Ascending aorta (tissue), 2 donors: Measurements from ENCODE around the gene ARHGEF7. TPM values are rescaled to one million over a fixed set of nuclear protein-coding genes. Genes with fewer than 3 reads are reported as not detected.
A peak's percentile ranks its signal among the peaks of the same experiment; 100 is the strongest.

Source experiments
- DNase-seq, 2 donors: peaks; one replicate each; pipeline ENCODE4 v3.0.0-alpha.2; 2019; ENCODE audit warnings: low spot score in 2 of 2
- H3K27ac ChIP-seq, 2 donors: fragments of 200-600 bp; sonication (generic); one replicate each; pipeline ENCODE4 v1.5.1; 2016 to 2017; ENCODE audit warnings: mild to moderate bottlenecking in 1 of 2
- H3K27me3 ChIP-seq: fragments of 200-600 bp; sonication (generic); one replicate; pipeline ENCODE4 v1.5.1; 2017
- H3K36me3 ChIP-seq, 2 donors: fragments of 200-600 bp; sonication (generic); one replicate each; pipeline ENCODE4 v1.5.1; 2016
- H3K4me1 ChIP-seq, 2 donors: fragments of 200-600 bp; sonication (generic); one replicate each; pipeline ENCODE4 v1.5.1; 2016 to 2017; ENCODE audit warnings: mild to moderate bottlenecking in 1 of 2
- H3K4me3 ChIP-seq, 2 donors: fragments of 200-600 bp; sonication (generic); one replicate each; pipeline ENCODE4 v1.5.1; 2016 to 2017; ENCODE audit warnings: mild to moderate bottlenecking in 1 of 2
- H3K9me3 ChIP-seq, 2 donors: fragments of 200-600 bp; sonication (generic); one replicate each; pipeline ENCODE4 v1.5.1; 2016
- intact Hi-C: fragments of 100-400 bp; cut with DNase I; formaldehyde crosslinking; loops from one replicate; pipeline ENCODE4 v1.15.1; 2023
- total RNA-seq: library from RNA; depleted of rRNA; stranded (reverse); fragments of >200 nt; gene quantifications from one replicate; pipeline ENCODE4 v1.1.0, GENCODE V29; 2016
- TF ChIP-seq, protein P1 (sequence below), 3 experiments: fragments of 200-600 bp in 2 of 3; fragments of 450-650 bp in 1 of 3; sonication (generic) in 2 of 3; IDR thresholded peaks; one replicate each; pipeline ENCODE4 v1.5.1; 2016 to 2019; ENCODE audit warnings: antibody characterized with exemption in 3 of 3, mild to moderate bottlenecking in 1 of 3, moderate library complexity in 1 of 3

The ARHGEF7 gene
- total RNA-seq, 1 donor from 2014 or later: 32.2 TPM

DNA sequence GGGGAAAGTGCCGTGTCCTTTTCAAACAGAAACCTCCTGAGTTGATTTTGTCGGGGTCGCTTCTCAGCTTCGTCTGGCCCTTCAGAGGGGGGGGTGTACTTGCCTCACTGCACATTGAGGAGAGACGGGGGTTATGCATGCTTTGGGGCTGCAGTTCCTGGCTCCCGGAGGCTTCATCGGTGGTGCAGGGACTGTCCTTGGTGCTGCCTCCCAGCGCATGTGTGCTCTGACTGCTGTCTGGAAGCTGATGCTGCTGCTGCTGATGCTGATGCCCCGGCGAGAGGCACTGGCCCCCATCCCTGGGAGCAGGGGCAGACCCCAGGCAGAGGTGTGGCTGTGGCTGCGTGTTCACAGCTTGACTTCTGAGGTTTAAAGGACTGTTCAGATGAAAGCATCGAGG, 91.0 kb downstream of the ARHGEF7 start:
- H3K9me3 ChIP-seq: no peaks in the 10 kb centered on the region
- no peak overlapping the region for H3K27ac ChIP-seq
- no peaks in the 10 kb centered on the region for H3K27me3 ChIP-seq
- intact Hi-C loops: no loop called here
- TF ChIP-seq, protein P1, sequence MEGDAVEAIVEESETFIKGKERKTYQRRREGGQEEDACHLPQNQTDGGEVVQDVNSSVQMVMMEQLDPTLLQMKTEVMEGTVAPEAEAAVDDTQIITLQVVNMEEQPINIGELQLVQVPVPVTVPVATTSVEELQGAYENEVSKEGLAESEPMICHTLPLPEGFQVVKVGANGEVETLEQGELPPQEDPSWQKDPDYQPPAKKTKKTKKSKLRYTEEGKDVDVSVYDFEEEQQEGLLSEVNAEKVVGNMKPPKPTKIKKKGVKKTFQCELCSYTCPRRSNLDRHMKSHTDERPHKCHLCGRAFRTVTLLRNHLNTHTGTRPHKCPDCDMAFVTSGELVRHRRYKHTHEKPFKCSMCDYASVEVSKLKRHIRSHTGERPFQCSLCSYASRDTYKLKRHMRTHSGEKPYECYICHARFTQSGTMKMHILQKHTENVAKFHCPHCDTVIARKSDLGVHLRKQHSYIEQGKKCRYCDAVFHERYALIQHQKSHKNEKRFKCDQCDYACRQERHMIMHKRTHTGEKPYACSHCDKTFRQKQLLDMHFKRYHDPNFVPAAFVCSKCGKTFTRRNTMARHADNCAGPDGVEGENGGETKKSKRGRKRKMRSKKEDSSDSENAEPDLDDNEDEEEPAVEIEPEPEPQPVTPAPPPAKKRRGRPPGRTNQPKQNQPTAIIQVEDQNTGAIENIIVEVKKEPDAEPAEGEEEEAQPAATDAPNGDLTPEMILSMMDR (IDR thresholded peaks at IDR 0.05): no peak
- no peaks in the 10 kb centered on the region for H3K36me3 ChIP-seq
- H3K4me1 ChIP-seq: peaks cover 19 to 79% of the 10 kb centered on the region in 2 donors
- no peak overlapping the region for H3K4me3 ChIP-seq
- no peak for DNase-seq

DNA sequence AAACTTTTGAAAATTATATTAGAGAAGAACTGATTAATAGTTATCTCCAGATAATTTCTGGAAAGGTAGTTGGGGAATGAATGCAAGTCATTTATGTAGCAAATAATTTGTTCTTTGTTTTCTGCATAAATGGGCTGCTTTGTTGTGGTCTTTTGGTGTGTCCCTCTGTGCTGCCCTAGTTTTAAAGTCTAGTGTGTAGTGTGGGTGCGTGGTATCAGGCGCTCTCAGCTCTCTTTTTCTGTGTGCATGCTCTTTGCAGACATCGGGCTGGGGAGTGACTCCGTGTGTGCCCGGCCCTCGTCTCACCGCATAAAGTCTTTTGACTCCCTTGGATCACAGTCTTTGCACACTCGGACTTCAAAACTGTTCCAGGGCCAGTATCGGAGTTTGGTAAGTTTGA, 94.5 kb downstream of the ARHGEF7 start:
- peak overlapping the region; percentile 29 to 39 for H3K27ac ChIP-seq
- DNase-seq: no peak
- TF ChIP-seq, protein P1 (IDR thresholded peaks at IDR 0.05): no peak
- H3K4me1 ChIP-seq: peaks cover 4 to 68% of the 10 kb centered on the region in 2 donors
- H3K4me3 ChIP-seq: no peak overlapping the region
- no peaks in the 10 kb centered on the region for H3K27me3 ChIP-seq
- H3K36me3 ChIP-seq: no peaks in the 10 kb centered on the region
- no peaks in the 10 kb centered on the region for H3K9me3 ChIP-seq
- intact Hi-C loops: loop anchor here (5.0 to 10.0 kb wide), 2 partner anchors 292 to 495 kb away; partner anchors contain the start of genes ANKRD10 and ING1

DNA sequence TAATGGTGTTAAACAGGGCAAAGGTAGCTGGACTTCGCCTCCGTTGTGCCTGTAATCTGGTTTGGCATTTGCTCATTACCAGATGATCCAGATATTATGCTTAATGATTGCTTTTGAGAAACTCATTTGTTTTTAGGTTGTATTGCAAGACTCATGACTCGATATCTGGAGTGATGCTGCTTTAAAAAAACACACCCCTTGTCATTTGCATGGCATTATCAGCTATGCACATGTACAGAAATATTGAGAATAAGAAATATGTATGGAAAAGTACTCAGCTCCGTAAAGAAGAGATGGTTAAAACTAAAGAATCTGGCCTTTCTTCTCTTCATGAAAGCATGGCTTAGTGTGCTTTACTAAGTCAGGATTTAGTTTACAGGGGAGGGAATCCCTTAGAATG, 95.0 kb downstream of the ARHGEF7 start:
- intact Hi-C loops: loop anchor here (5.0 to 10.0 kb wide), 2 partner anchors 293 to 495 kb away; partner anchors contain the start of genes ANKRD10 and ING1
- Histone ChIP-seq H3K4me1 (peaks cover 4 to 63% of the 10 kb centered on the region in 2 donors), H3K27me3 (no peaks in the 10 kb centered on the region), H3K27ac (peak overlapping the region; percentile 29 to 39), H3K36me3 (no peaks in the 10 kb centered on the region), H3K4me3 (peak overlapping the region in 1 of 2 donors; percentile 32), H3K9me3 (no peaks in the 10 kb centered on the region)
- no peak for DNase-seq
- TF ChIP-seq, protein P1 (IDR thresholded peaks at IDR 0.05): no peak

DNA sequence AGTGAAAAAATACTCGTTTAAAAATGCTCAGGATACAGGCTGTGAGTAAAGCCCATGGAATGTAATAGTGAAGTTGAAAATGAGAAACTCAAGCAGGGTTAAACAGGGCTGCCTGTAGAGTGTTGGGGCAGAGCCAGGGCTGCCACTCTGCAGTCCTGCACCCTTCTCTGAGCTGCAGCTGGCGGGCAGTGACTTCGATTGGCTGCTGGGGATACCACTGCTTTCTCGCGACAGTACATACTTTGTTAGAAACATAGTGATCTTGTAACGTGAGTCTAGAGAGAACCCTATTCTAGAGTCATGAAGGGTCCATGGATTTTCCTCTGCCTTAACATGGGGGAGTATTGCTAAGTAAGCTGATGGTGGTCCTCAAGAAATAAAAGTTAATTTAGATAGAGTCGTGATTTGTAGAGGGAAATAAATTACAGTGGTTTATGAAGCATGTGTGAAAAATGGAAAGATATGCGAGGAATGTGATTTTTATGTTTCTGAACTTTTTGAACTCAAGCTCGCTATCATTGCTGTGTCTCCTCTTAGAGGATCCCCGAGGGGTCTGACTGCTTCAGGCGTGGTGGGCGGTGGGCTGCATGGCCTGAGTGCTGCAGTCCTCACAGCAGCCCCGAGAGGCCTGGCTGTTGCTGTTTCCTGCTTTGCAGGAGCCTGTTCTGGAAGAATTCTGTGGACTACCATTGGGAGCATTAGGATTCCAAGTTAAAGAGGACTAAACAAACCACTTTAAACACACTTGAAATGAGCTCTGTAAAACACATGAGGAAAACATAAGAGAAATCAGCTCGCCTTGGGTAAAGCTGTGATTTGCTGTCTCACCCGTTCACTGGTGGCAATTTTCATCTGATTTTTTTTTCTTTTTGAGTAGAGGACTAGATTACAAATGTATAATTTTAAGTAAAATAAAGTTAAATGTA, 95.7 kb downstream of the ARHGEF7 start:
- Histone ChIP-seq H3K4me3 (peak overlapping the region in 1 of 2 donors; percentile 32), H3K27ac (peak overlapping the region; percentile 60 to 61), H3K9me3 (no peaks in the 10 kb centered on the region), H3K27me3 (no peaks in the 10 kb centered on the region), H3K4me1 (peaks cover 4 to 63% of the 10 kb centered on the region in 2 donors), H3K36me3 (no peaks in the 10 kb centered on the region)
- peak in 1 of 2 donors; percentile 76 for DNase-seq
- TF ChIP-seq, protein P1 (IDR thresholded peaks at IDR 0.05): no peak
- intact Hi-C loops: loop anchor here (5.0 to 10.0 kb wide), 2 partner anchors 294 to 496 kb away; partner anchors contain the start of genes ANKRD10 and ING1

DNA sequence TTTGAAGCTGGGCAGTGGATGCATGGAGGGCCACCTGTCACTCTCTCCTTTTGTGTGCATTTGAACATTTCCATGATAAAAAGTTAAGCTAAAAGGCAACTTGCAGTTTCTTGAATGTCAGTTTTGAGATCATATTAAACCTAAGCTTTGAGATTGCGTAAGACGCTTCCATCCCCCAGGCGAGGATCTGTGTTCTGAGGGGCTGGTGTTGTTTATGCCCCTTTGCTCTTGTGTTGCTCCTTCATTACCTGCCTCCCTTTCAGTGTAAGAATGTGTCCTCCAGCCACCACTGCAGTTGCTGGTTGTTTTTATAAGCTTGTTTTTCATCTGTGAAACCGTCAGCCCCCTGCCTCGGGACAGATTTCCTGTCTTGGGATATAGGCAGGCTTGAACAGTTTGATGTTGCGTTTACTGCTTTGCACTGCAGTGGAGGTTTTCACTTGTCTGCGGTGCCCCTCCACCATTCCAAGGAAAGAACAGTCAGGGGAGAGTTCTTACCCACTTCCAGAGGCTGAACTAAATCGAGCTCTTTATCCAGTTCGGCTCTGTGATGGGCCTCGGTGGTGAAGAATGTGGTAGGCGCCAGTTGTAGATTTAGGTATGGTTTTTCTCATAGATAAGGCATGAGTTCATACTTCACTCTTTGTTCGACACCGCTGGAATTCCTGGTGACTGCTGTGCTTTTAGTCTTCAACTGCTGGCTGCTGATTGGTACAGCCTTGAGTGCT, 96.8 kb downstream of the ARHGEF7 start:
- TF ChIP-seq, protein P1 (IDR thresholded peaks at IDR 0.05): no peak
- Histone ChIP-seq H3K36me3 (no peaks in the 10 kb centered on the region), H3K9me3 (no peaks in the 10 kb centered on the region), H3K4me3 (no peak overlapping the region), H3K27me3 (no peaks in the 10 kb centered on the region), H3K4me1 (peaks cover 8 to 67% of the 10 kb centered on the region in 2 donors), H3K27ac (peak overlapping the region; percentile 60)
- intact Hi-C loops: loop anchor here (5.0 to 10.0 kb wide), 2 partner anchors 295 to 497 kb away; partner anchors contain the start of genes ANKRD10 and ING1
- DNase-seq: peak in 1 of 2 donors; percentile 63
